IPS-15b (cell line): ENCODE results near the gene HMGN3.

Experiments used
- H3K27me3 ChIP-seq: one replicate; pipeline ENCODE4 v1.6.1; 2013; ENCODE audit warnings: low read length; ENCODE audit not compliant: control insufficient read depth, insufficient read depth
- H3K36me3 ChIP-seq: one replicate; pipeline ENCODE4 v1.6.1; 2013; ENCODE audit warnings: low read length; ENCODE audit not compliant: control insufficient read depth, insufficient read depth
- H3K4me1 ChIP-seq: one replicate; pipeline ENCODE4 v1.6.1; 2013; ENCODE audit warnings: mild to moderate bottlenecking, low read length; ENCODE audit not compliant: control insufficient read depth, insufficient read depth
- H3K4me3 ChIP-seq: one replicate; pipeline ENCODE4 v1.5.1; 2013; ENCODE audit warnings: low read depth, low read length
- H3K9ac ChIP-seq: one replicate; pipeline ENCODE4 v1.6.1; 2013; ENCODE audit warnings: low read depth, mild to moderate bottlenecking, low read length
- H3K9me3 ChIP-seq: one replicate; pipeline ENCODE4 v1.6.1; 2013; ENCODE audit warnings: mild to moderate bottlenecking, low read length; ENCODE audit not compliant: control insufficient read depth, insufficient read depth

HMGN3 gene

GRCh38 chr6:79201983-79202382 lies 32.5 kb downstream of the HMGN3 start:
- H3K27me3 ChIP-seq = no peaks in the 10 kb centered on the region
- H3K9me3 ChIP-seq = no peaks in the 10 kb centered on the region
- H3K36me3 ChIP-seq = peaks cover 8% of the 10 kb centered on the region
- no peak overlapping the region for H3K9ac ChIP-seq
- H3K4me1 ChIP-seq = no peaks in the 10 kb centered on the region
- no peak overlapping the region for H3K4me3 ChIP-seq

GRCh38 chr6:79201143-79201542 lies 33.3 kb downstream of the HMGN3 start:
- Histone ChIP-seq H3K9ac (no peak overlapping the region), H3K9me3 (no peaks in the 10 kb centered on the region), H3K27me3 (no peaks in the 10 kb centered on the region), H3K4me1 (no peaks in the 10 kb centered on the region), H3K36me3 (peaks cover 8% of the 10 kb centered on the region), H3K4me3 (no peak overlapping the region)

- Histone ChIP-seq H3K36me3 (no peaks in the 10 kb centered on the region), H3K9me3 (no peaks in the 10 kb centered on the region), H3K4me3 (no peak overlapping the region), H3K9ac (no peak overlapping the region), H3K27me3 (no peaks in the 10 kb centered on the region), H3K4me1 (no peaks in the 10 kb centered on the region)
These were observed 37.6 kb downstream of the HMGN3 start for GRCh38 chr6:79196912-79197311.

GRCh38 chr6:79193971-79194370 lies 40.5 kb downstream of the HMGN3 start:
- Histone ChIP-seq H3K4me3 (no peak overlapping the region), H3K27me3 (no peaks in the 10 kb centered on the region), H3K9ac (no peak overlapping the region), H3K4me1 (no peaks in the 10 kb centered on the region), H3K36me3 (no peaks in the 10 kb centered on the region), H3K9me3 (peaks cover 7% of the 10 kb centered on the region)

- Histone ChIP-seq H3K4me1 (no peaks in the 10 kb centered on the region), H3K4me3 (no peak overlapping the region), H3K9me3 (peaks cover 7% of the 10 kb centered on the region), H3K27me3 (no peaks in the 10 kb centered on the region), H3K9ac (no peak overlapping the region), H3K36me3 (no peaks in the 10 kb centered on the region)
These were observed 44.6 kb downstream of the HMGN3 start for GRCh38 chr6:79189760-79190350.

GRCh38 chr6:79188885-79189480 lies 45.5 kb downstream of the HMGN3 start:
- H3K36me3 ChIP-seq = no peaks in the 10 kb centered on the region
- no peaks in the 10 kb centered on the region for H3K27me3 ChIP-seq
- H3K9me3 ChIP-seq = peaks cover 7% of the 10 kb centered on the region
- H3K4me1 ChIP-seq = no peaks in the 10 kb centered on the region
- no peak overlapping the region for H3K9ac ChIP-seq
- H3K4me3 ChIP-seq = no peak overlapping the region

- Histone ChIP-seq H3K4me1 (no peaks in the 10 kb centered on the region), H3K36me3 (no peaks in the 10 kb centered on the region), H3K27me3 (no peaks in the 10 kb centered on the region), H3K9ac (no peak overlapping the region), H3K9me3 (peaks cover 7% of the 10 kb centered on the region), H3K4me3 (no peak overlapping the region)
These were observed 46.4 kb downstream of the HMGN3 start for GRCh38 chr6:79188107-79188506.

GRCh38 chr6:79186564-79186963 lies 47.9 kb downstream of the HMGN3 start:
- H3K4me1 ChIP-seq = peaks cover 3% of the 10 kb centered on the region

GRCh38 chr6:79184641-79185040 lies 49.8 kb downstream of the HMGN3 start:
- peaks cover 3% of the 10 kb centered on the region for H3K4me1 ChIP-seq
- no peak overlapping the region for H3K4me3 ChIP-seq
- H3K9me3 ChIP-seq = no peaks in the 10 kb centered on the region
- H3K36me3 ChIP-seq = no peaks in the 10 kb centered on the region
- no peak overlapping the region for H3K9ac ChIP-seq
- no peaks in the 10 kb centered on the region for H3K27me3 ChIP-seq

More at GRCh38 chr6:79186564-79186963, 47.9 kb downstream of the HMGN3 start:
- peaks cover 7% of the 10 kb centered on the region for H3K9me3 ChIP-seq
- H3K9ac ChIP-seq = no peak overlapping the region
- no peaks in the 10 kb centered on the region for H3K27me3 ChIP-seq
- no peaks in the 10 kb centered on the region for H3K36me3 ChIP-seq
- H3K4me3 ChIP-seq = no peak overlapping the region

- Histone ChIP-seq H3K36me3 (no peaks in the 10 kb centered on the region), H3K27me3 (no peaks in the 10 kb centered on the region), H3K4me1 (peaks cover 3% of the 10 kb centered on the region), H3K4me3 (no peak overlapping the region), H3K9ac (no peak overlapping the region), H3K9me3 (no peaks in the 10 kb centered on the region)
These were observed 50.4 kb downstream of the HMGN3 start for GRCh38 chr6:79184086-79184485.

GRCh38 chr6:79180052-79180451 lies 54.4 kb downstream of the HMGN3 start:
- H3K4me1 ChIP-seq = peaks cover 3% of the 10 kb centered on the region
- no peak overlapping the region for H3K9ac ChIP-seq
- no peaks in the 10 kb centered on the region for H3K27me3 ChIP-seq
- H3K4me3 ChIP-seq = no peak overlapping the region
- H3K9me3 ChIP-seq = no peaks in the 10 kb centered on the region
- H3K36me3 ChIP-seq = no peaks in the 10 kb centered on the region

- H3K9ac ChIP-seq = no peak overlapping the region
- H3K4me1 ChIP-seq = peaks cover 4% of the 10 kb centered on the region
- H3K27me3 ChIP-seq = no peaks in the 10 kb centered on the region
- H3K4me3 ChIP-seq = no peak overlapping the region
- H3K36me3 ChIP-seq = no peaks in the 10 kb centered on the region
- no peaks in the 10 kb centered on the region for H3K9me3 ChIP-seq
These were observed 61.1 kb downstream of the HMGN3 start for GRCh38 chr6:79173378-79173777.
